ENCODE data around the gene PTPRM. TPM values are rescaled to one million over a fixed set of nuclear protein-coding genes. Genes with fewer than 3 reads are reported as not detected.

The PTPRM gene
- polyA plus RNA-seq, 1 donor from 2014 or later = 126 TPM

- Histone ChIP-seq H2AFZ (ENCODE audit: low read depth, low read length) (no peak overlapping the region), H3K9me2 (ENCODE audit: insufficient read depth, low read length) (no peaks in the 10 kb centered on the region), H3K79me2 (replicated peaks; ENCODE audit: insufficient read depth, low read length) (peaks cover 5% of the 10 kb centered on the region), H3K27ac (ENCODE audit: low read length) (no peak overlapping the region), H3K4me2 (ENCODE audit: low read length) (no peak overlapping the region), H3K4me3 (ENCODE audit: low read length) (no peak overlapping the region), H3K9ac (ENCODE audit: low read length) (no peak overlapping the region), H3K27me3 (ENCODE audit: insufficient read depth, low read depth, low read length) (no peaks in the 10 kb centered on the region), H3K9me3 (ENCODE audit: low read length) (no peaks in the 10 kb centered on the region), H3K36me3 (ENCODE audit: insufficient read depth, low read length) (no peaks in the 10 kb centered on the region), H3F3A (ENCODE audit: insufficient read depth, low read length, poor library complexity, severe bottlenecking) (no peaks in the 10 kb centered on the region), H4K20me1 (ENCODE audit: insufficient read depth) (no peaks in the 10 kb centered on the region)
- TF ChIP-seq EP300 (conservative IDR thresholded peaks at IDR 0.05; ENCODE audit: poor library complexity, severe bottlenecking) = no peak
Measured at GRCh38 chr18:7720395-7720794, 153.3 kb downstream of the PTPRM start.

GRCh38 chr18:7721532-7721931 is 154.4 kb downstream of the PTPRM start:
- no peaks in the 10 kb centered on the region for H4K20me1 ChIP-seq (ENCODE audit: insufficient read depth)
- no peak overlapping the region for H3K4me3 ChIP-seq (ENCODE audit: low read length)
- TF ChIP-seq CTCF (IDR thresholded peaks at IDR 0.05; ENCODE audit: poor library complexity, severe bottlenecking) = no peak
- no peak for TF ChIP-seq MXI1 (conservative IDR thresholded peaks at IDR 0.05; ENCODE audit: poor library complexity, severe bottlenecking)
- TF ChIP-seq EZH2 (IDR thresholded peaks at IDR 0.05; ENCODE audit: borderline replicate concordance, insufficient read depth, low read length, poor library complexity, severe bottlenecking) = no peak
- no peak for TF ChIP-seq REST (IDR thresholded peaks at IDR 0.05; ENCODE audit: borderline replicate concordance)
- no peak for TF ChIP-seq RAD21 (conservative IDR thresholded peaks at IDR 0.05)
- no peak for TF ChIP-seq TAF1 (IDR thresholded peaks at IDR 0.05; ENCODE audit: low read depth)
- TF ChIP-seq SMC3 (conservative IDR thresholded peaks at IDR 0.05; ENCODE audit: poor library complexity) = no peak
- TF ChIP-seq POLR2AphosphoS5 (IDR thresholded peaks at IDR 0.05) = peak; percentile 73
- TF ChIP-seq EP300 (conservative IDR thresholded peaks at IDR 0.05; ENCODE audit: poor library complexity, severe bottlenecking) = peak; percentile 96

GRCh38 chr18:7722955-7723354 is 155.8 kb downstream of the PTPRM start:
- no peak overlapping the region for H3K4me3 ChIP-seq (ENCODE audit: low read length)
- H3K9me2 ChIP-seq (ENCODE audit: insufficient read depth, low read length) = no peaks in the 10 kb centered on the region
- TF ChIP-seq CTCF (IDR thresholded peaks at IDR 0.05; ENCODE audit: poor library complexity, severe bottlenecking) (no peak), RAD21 (conservative IDR thresholded peaks at IDR 0.05) (no peak), MXI1 (conservative IDR thresholded peaks at IDR 0.05; ENCODE audit: poor library complexity, severe bottlenecking) (no peak), EP300 (conservative IDR thresholded peaks at IDR 0.05; ENCODE audit: poor library complexity, severe bottlenecking) (no peak), TAF1 (IDR thresholded peaks at IDR 0.05; ENCODE audit: low read depth) (no peak), SMC3 (conservative IDR thresholded peaks at IDR 0.05; ENCODE audit: poor library complexity) (no peak), EZH2 (IDR thresholded peaks at IDR 0.05; ENCODE audit: borderline replicate concordance, insufficient read depth, low read length, poor library complexity, severe bottlenecking) (no peak), POLR2AphosphoS5 (IDR thresholded peaks at IDR 0.05) (no peak), REST (IDR thresholded peaks at IDR 0.05; ENCODE audit: borderline replicate concordance) (no peak)
- no peaks in the 10 kb centered on the region for H3K27me3 ChIP-seq (ENCODE audit: insufficient read depth, low read depth, low read length)
- no peak overlapping the region for H3K4me2 ChIP-seq (ENCODE audit: low read length)
- H4K20me1 ChIP-seq (ENCODE audit: insufficient read depth) = no peaks in the 10 kb centered on the region
- H2AFZ ChIP-seq (ENCODE audit: low read depth, low read length) = no peak overlapping the region
- H3K9ac ChIP-seq (ENCODE audit: low read length) = no peak overlapping the region
- H3K27ac ChIP-seq (ENCODE audit: low read length) = no peak overlapping the region
- no peaks in the 10 kb centered on the region for H3K36me3 ChIP-seq (ENCODE audit: insufficient read depth, low read length)
- H3K9me3 ChIP-seq (ENCODE audit: low read length) = no peaks in the 10 kb centered on the region
- no peaks in the 10 kb centered on the region for H3F3A ChIP-seq (ENCODE audit: insufficient read depth, low read length, poor library complexity, severe bottlenecking)
- peaks cover 5% of the 10 kb centered on the region for H3K79me2 ChIP-seq (replicated peaks; ENCODE audit: insufficient read depth, low read length)

More at GRCh38 chr18:7721532-7721931, 154.4 kb downstream of the PTPRM start:
- Histone ChIP-seq H3K27me3 (ENCODE audit: insufficient read depth, low read depth, low read length) (no peaks in the 10 kb centered on the region), H3K79me2 (replicated peaks; ENCODE audit: insufficient read depth, low read length) (peaks cover 5% of the 10 kb centered on the region), H3K36me3 (ENCODE audit: insufficient read depth, low read length) (no peaks in the 10 kb centered on the region), H3K9me3 (ENCODE audit: low read length) (no peaks in the 10 kb centered on the region), H3K27ac (ENCODE audit: low read length) (peak overlapping the region; percentile 36), H3F3A (ENCODE audit: insufficient read depth, low read length, poor library complexity, severe bottlenecking) (no peaks in the 10 kb centered on the region), H3K9me2 (ENCODE audit: insufficient read depth, low read length) (no peaks in the 10 kb centered on the region), H2AFZ (ENCODE audit: low read depth, low read length) (no peak overlapping the region), H3K4me2 (ENCODE audit: low read length) (peak overlapping the region; percentile 54), H3K9ac (ENCODE audit: low read length) (no peak overlapping the region)
